Stomach (tissue), 9 donors: ENCODE data around the gene CHMP3. TPM values are rescaled to one million over a fixed set of nuclear protein-coding genes. Genes with fewer than 3 reads are reported as not detected.
"Not testable (repeated sequence)": the region's sequence is repeated elsewhere in the genome, so short reads cannot be mapped to it uniquely, and the experiment has no call there.

Source experiments
- DNase-seq, 2 donors: peaks; one replicate each; pipeline versions ENCODE4 v3.0.0 to v3.0.0-alpha.2; 2013 to 2019
- H3K27ac ChIP-seq, 5 donors: fragments of 200-600 bp in 4 of 5; sonication (generic) in 4 of 5; one replicate each; pipeline ENCODE4 v1.5.1; 2013 to 2019; ENCODE audit warnings: mild to moderate bottlenecking in 1 of 5, moderate library complexity in 1 of 5
- H3K27me3 ChIP-seq, 3 donors: fragments of 200-600 bp; sonication (generic); one replicate each; pipeline ENCODE4 v1.5.1; 2017 to 2019; ENCODE audit warnings: mixed run types in 1 of 3
- H3K36me3 ChIP-seq, 4 donors: fragments of 200-600 bp; sonication (generic); 1 replicate in 3 of 4; 2 replicates in 1 of 4; pipeline ENCODE4 v1.5.1; 2016 to 2019
- H3K4me1 ChIP-seq, 4 donors: fragments of 200-600 bp; sonication (generic); one replicate each; pipeline ENCODE4 v1.5.1; 2016 to 2019
- H3K4me3 ChIP-seq, 4 donors: fragments of 200-600 bp; sonication (generic) in 3 of 4; one replicate each; pipeline ENCODE4 v1.5.1; 2016 to 2019; ENCODE audit warnings: mild to moderate bottlenecking in 1 of 4
- H3K9me3 ChIP-seq, 4 donors: fragments of 200-600 bp; sonication (generic); one replicate each; pipeline ENCODE4 v1.5.1; 2016 to 2019
- CTCF ChIP-seq, 7 experiments: fragments of 450-650 bp in 4 of 7; fragments of 200-600 bp in 3 of 7; sonication (generic) in 3 of 7; IDR thresholded peaks; one replicate each; pipeline ENCODE4 v1.5.1; 2016 to 2019; ENCODE audit warnings: antibody characterized with exemption in 7 of 7, control low read depth in 2 of 7, mild to moderate bottlenecking in 1 of 7
- EP300 ChIP-seq: sonication (generic); formaldehyde crosslinking; IDR thresholded peaks from one replicate; pipeline ENCODE4 v1.6.1; 2017; ENCODE audit warnings: antibody characterized with exemption
- POLR2A ChIP-seq, 4 donors: fragments of 450-650 bp; IDR thresholded peaks; one replicate each; pipeline ENCODE4 v1.6.1; 2016; ENCODE audit warnings: antibody characterized with exemption in 4 of 4, control low read depth in 2 of 4, mild to moderate bottlenecking in 1 of 4, moderate library complexity in 1 of 4
- POLR2AphosphoS5 ChIP-seq, 3 donors: sonication (generic); formaldehyde crosslinking; IDR thresholded peaks; one replicate each; pipeline ENCODE4 v1.6.1; 2016; ENCODE audit warnings: antibody characterized with exemption in 3 of 3
- WGBS, 5 donors: extraction: QIAGEN DNeasy Blood & Tissue Kit in 3 of 5; methylation state at CpG; one replicate each; pipeline versions ENCODE4 v1.1.5 to v1.1.7; 2013 to 2018; 5-methylcytosine and 5-hydroxymethylcytosine counted together
- intact Hi-C: fragments of 100-400 bp; cut with DNase I; formaldehyde crosslinking; loops from one replicate; pipeline ENCODE4 v1.15.1; 2023; ENCODE audit warnings: low total_unique reads
- polyA plus RNA-seq, 3 donors: library from polyadenylated mRNA; stranded (reverse); fragments of 200-250 nt; gene quantifications; one replicate each; pipeline ENCODE4 v1.2.3, GENCODE V29; 2013
- total RNA-seq, 5 donors: library from RNA; depleted of rRNA; stranded (reverse); fragments of >200 nt; gene quantifications; one replicate each; pipeline versions ENCODE4 v1.1.0 to v1.2.3, GENCODE V29; 2014 to 2016
- donor health status: healthy with polysubstance abuse.
- donor health status: Bipolar disorder and iron deficiency.
- donor health status: healthy.

Gene CHMP3
- total and polyA plus RNA-seq, 8 donors: 25.7 to 158 (median 87.4) TPM

- Histone ChIP-seq H3K27me3 (no peaks in the 10 kb centered on the region), H3K4me1 (no peaks in the 10 kb centered on the region), H3K9me3 (peaks cover 8 to 26% (median 16%) of the 10 kb centered on the region in 4 donors), H3K27ac (no peak overlapping the region), H3K4me3 (no peak overlapping the region), H3K36me3 (peaks cover 40 to 98% (median 94%) of the 10 kb centered on the region in 4 donors)
- intact Hi-C loops: no loop called here
- 97 to 100% (median 100%) methylated on average over 2 of the region's 2 CpGs for WGBS, 5 donors
- no peak for DNase-seq
- TF ChIP-seq CTCF (IDR thresholded peaks at IDR 0.05): no peak
Measured at GRCh38 chr2:86500325-86501083, 62.7 kb downstream of the CHMP3 start.

GRCh38 chr2:86499326-86499725 lies 63.9 kb downstream of the CHMP3 start:
- Histone ChIP-seq H3K27ac (no peak overlapping the region), H3K4me3 (no peak overlapping the region), H3K27me3 (no peaks in the 10 kb centered on the region), H3K36me3 (peaks cover 30 to 98% (median 92%) of the 10 kb centered on the region in 4 donors), H3K4me1 (no peaks in the 10 kb centered on the region), H3K9me3 (peaks cover 8 to 26% (median 16%) of the 10 kb centered on the region in 4 donors)
- intact Hi-C loops: no loop called here
- DNase-seq: no peak
- WGBS, 5 donors: 90 to 98% (median 95%) methylated on average over 6 of the region's 6 CpGs
- TF ChIP-seq POLR2AphosphoS5 (IDR thresholded peaks at IDR 0.05): no peak
- no peak for TF ChIP-seq CTCF (IDR thresholded peaks at IDR 0.05)
- TF ChIP-seq POLR2A (IDR thresholded peaks at IDR 0.05): no peak
- no peak for TF ChIP-seq EP300

GRCh38 chr2:86498468-86499260 lies 64.6 kb downstream of the CHMP3 start:
- Histone ChIP-seq H3K9me3 (peaks cover 8 to 26% (median 16%) of the 10 kb centered on the region in 4 donors), H3K36me3 (peaks cover 30 to 100% (median 91%) of the 10 kb centered on the region in 4 donors), H3K27me3 (no peaks in the 10 kb centered on the region), H3K4me3 (no peak overlapping the region), H3K4me1 (no peaks in the 10 kb centered on the region), H3K27ac (no peak overlapping the region)
- DNase-seq: no peak
- TF ChIP-seq CTCF (IDR thresholded peaks at IDR 0.05): no peak
- TF ChIP-seq POLR2A (IDR thresholded peaks at IDR 0.05): no peak
- TF ChIP-seq EP300: no peak
- no peak for TF ChIP-seq POLR2AphosphoS5 (IDR thresholded peaks at IDR 0.05)
- intact Hi-C loops: no loop called here
- WGBS, 5 donors: 80 to 83% (median 81%) methylated on average over 3 of the region's 3 CpGs

- DNase-seq, H3K27ac ChIP-seq, H3K27me3 ChIP-seq, H3K4me1 ChIP-seq, intact Hi-C loops, H3K4me3 ChIP-seq: not testable (repeated sequence)
- Histone ChIP-seq H3K36me3 (peaks cover 38 to 100% (median 93%) of the 10 kb centered on the region in 4 donors), H3K9me3 (peaks cover 8 to 23% (median 16%) of the 10 kb centered on the region in 4 donors)
- WGBS, 5 donors: 86 to 96% (median 93%) methylated on average over 3 of the region's 3 CpGs
Measured at GRCh38 chr2:86496391-86496790, 66.9 kb downstream of the CHMP3 start.
